Endothelial cell of umbilical vein (primary cell): ENCODE measurements around the gene SPIRE2. TPM values are rescaled to one million over a fixed set of nuclear protein-coding genes. Genes with fewer than 3 reads are reported as not detected.

Source experiments
- BruUV-seq: library from RNA; stranded (reverse); fragments of 400-500 nt; replicated peaks from 2 replicates; lab custom pipeline; 2021; lab: Mats Ljungman, UMichigan
- CTCF ChIA-PET: fragments of 300-600, 350-600 bp; sonication (Branson Sonifier 250); formaldehyde crosslinking; loops from one replicate; lab custom pipeline; 2021; ENCODE audit warnings: antibody characterized with exemption, inconsistent platforms; lab: Charles Lee
- POLR2A ChIA-PET: fragments of 300-600, 350-600 bp; sonication (Branson Sonifier 250); formaldehyde crosslinking; loops from one replicate; lab custom pipeline; 2021; ENCODE audit warnings: antibody characterized with exemption, inconsistent platforms; lab: Charles Lee
- DNase-seq: peaks from one replicate; pipeline ENCODE4 v3.0.0-alpha.2; 2011; ENCODE audit warnings: low read depth, low spot score
- FAIRE-seq: peaks from 2 replicates; lab custom pipeline; 2011; peaks lifted over from hg19 to GRCh38; lab: Jason Lieb, UNC
- H2AFZ ChIP-seq: 2 replicates; pipeline ENCODE4 v1.6.0; 2012; ENCODE audit warnings: low read depth, low read length, control low read depth, inconsistent platforms
- H3K27ac ChIP-seq: 2 replicates; pipeline ENCODE4 v1.5.1; 2011; ENCODE audit warnings: low read depth, mild to moderate bottlenecking, control low read depth, low read length, moderate library complexity; ENCODE audit not compliant: insufficient read depth
- H3K27me3 ChIP-seq, 2 experiments: 2 replicates each; pipeline versions ENCODE4 v1.6.0 to v1.6.1; 2011; ENCODE audit warnings: low read length in 2 of 2, mixed read lengths in 1 of 2; ENCODE audit not compliant: control insufficient read depth in 2 of 2, insufficient read depth in 2 of 2
- H3K36me3 ChIP-seq, 2 experiments: 2 replicates in 1 of 2; 3 replicates in 1 of 2; pipeline ENCODE4 v1.5.1; 2011; ENCODE audit warnings: low read length in 2 of 2, mild to moderate bottlenecking in 1 of 2, moderate library complexity in 1 of 2; ENCODE audit not compliant: control insufficient read depth in 2 of 2, insufficient read depth in 2 of 2; ENCODE audit errors: extremely low read depth in 1 of 2
- H3K4me1 ChIP-seq: 3 replicates; pipeline ENCODE4 v1.5.1; 2011; ENCODE audit warnings: mild to moderate bottlenecking, low read length; ENCODE audit not compliant: control insufficient read depth, insufficient read depth; ENCODE audit errors: extremely low read depth
- H3K4me2 ChIP-seq: 2 replicates; pipeline ENCODE4 v1.6.1; 2011; ENCODE audit warnings: low read length, control low read depth, mixed read lengths; ENCODE audit not compliant: insufficient read depth
- H3K4me3 ChIP-seq, 3 experiments: fragments of 200-600 bp in 1 of 3; sonication (generic), shearing (Covaris generic) in 1 of 3; replicated peaks in 1 of 3; 2 replicates each; pipeline ENCODE4 v1.5.1; 2011 to 2016; ENCODE audit warnings: control low read depth in 3 of 3, low read length in 3 of 3, mild to moderate bottlenecking in 2 of 3, inconsistent platforms in 1 of 3, low read depth in 1 of 3, moderate library complexity in 1 of 3; ENCODE audit not compliant: insufficient read depth in 1 of 3
- H3K79me2 ChIP-seq: 2 replicates; pipeline ENCODE4 v1.6.0; 2012; ENCODE audit warnings: low read length, inconsistent platforms; ENCODE audit not compliant: control insufficient read depth, insufficient read depth
- H3K9ac ChIP-seq: replicated peaks from 2 replicates; pipeline ENCODE3; 2011; ENCODE audit warnings: low read length, control low read depth; ENCODE audit not compliant: insufficient read depth; ENCODE audit errors: extremely low read depth
- H3K9me1 ChIP-seq: replicated peaks from 3 replicates; pipeline ENCODE4 v1.6.0; 2011; ENCODE audit warnings: mild to moderate bottlenecking, low read length; ENCODE audit not compliant: control insufficient read depth, insufficient read depth; ENCODE audit errors: extremely low read depth
- H3K9me3 ChIP-seq: replicated peaks from 2 replicates; pipeline ENCODE4 v1.5.1; 2012; ENCODE audit warnings: low read length, inconsistent platforms; ENCODE audit not compliant: control insufficient read depth, insufficient read depth
- H4K20me1 ChIP-seq: replicated peaks from 2 replicates; pipeline ENCODE3; 2011; ENCODE audit warnings: mild to moderate bottlenecking, low read length; ENCODE audit not compliant: control insufficient read depth, insufficient read depth; ENCODE audit errors: extremely low read depth
- EZH2 ChIP-seq: IDR thresholded peaks from 2 replicates; pipeline ENCODE4 v1.6.1; 2012; ENCODE audit warnings: borderline replicate concordance, low read depth, mild to moderate bottlenecking, moderate library complexity, low read length, inconsistent platforms; ENCODE audit not compliant: severe bottlenecking
- FOS ChIP-seq: IDR thresholded peaks from 2 replicates; pipeline ENCODE4 v1.6.1; 2011; ENCODE audit warnings: mild to moderate bottlenecking, low read length, moderate library complexity, borderline replicate concordance; ENCODE audit not compliant: insufficient read depth
- GATA2 ChIP-seq: IDR thresholded peaks from 2 replicates; pipeline ENCODE4 v1.7.0; 2011; ENCODE audit warnings: low read depth, mild to moderate bottlenecking, moderate library complexity, mixed read lengths, low read length; ENCODE audit not compliant: insufficient read length, insufficient read depth
- JUN ChIP-seq: IDR thresholded peaks from 2 replicates; pipeline ENCODE4 v1.6.1; 2011; ENCODE audit warnings: borderline replicate concordance, low read depth; ENCODE audit not compliant: insufficient read length, insufficient read depth
- MYC ChIP-seq: IDR thresholded peaks from one replicate; pipeline ENCODE4 v1.6.1; 2011; ENCODE audit warnings: mild to moderate bottlenecking, low read depth, low read length
- POLR2A ChIP-seq: IDR thresholded peaks from 2 replicates; pipeline ENCODE4 v1.6.1; 2012; ENCODE audit warnings: low read depth, mild to moderate bottlenecking, control low read depth, low read length
- POLR2AphosphoS5 ChIP-seq: IDR thresholded peaks from 2 replicates; pipeline ENCODE4 v1.6.1; 2012; ENCODE audit warnings: low read depth, mild to moderate bottlenecking, control low read depth, low read length, moderate library complexity; ENCODE audit not compliant: insufficient read depth
- dilution Hi-C: fragments of 300-500 bp; cut with MboI; formaldehyde crosslinking; loops from one replicate; pipeline ENCODE4 v1.15.0; 2019; ENCODE audit warnings: low sequenced_read_pairs; ENCODE audit not compliant: extremely low pct_ligation_motif_present
- intact Hi-C: fragments of 100-400 bp; cut with micrococcal nuclease; formaldehyde crosslinking; loops from one replicate; pipeline ENCODE4 v1.10.0; 2022
- polyA plus RNA-seq, 4 experiments: library from polyadenylated mRNA; depleted of rRNA in 3 of 4; stranded (reverse) in 3 of 4; unstranded in 1 of 4; fragments of >200 nt; gene quantifications; 2 replicates each; pipeline versions ENCODE4 v1.2.1 to v1.2.3, GENCODE V29; 2011 to 2012; ENCODE audit warnings: missing spikeins in 1 of 4
- total RNA-seq: library from RNA; stranded (reverse); gene quantifications from 2 replicates; pipeline ENCODE4 v1.2.3, GENCODE V29; 2021
- TF ChIP-seq, protein P1 (sequence below), 2 donors: IDR thresholded peaks; 1 replicate in 1 of 2; 2 replicates in 1 of 2; pipeline ENCODE4 v1.5.1; 2011; ENCODE audit warnings: low read length in 2 of 2, mild to moderate bottlenecking in 2 of 2, moderate library complexity in 2 of 2, control low read depth in 1 of 2, inconsistent platforms in 1 of 2, low read depth in 1 of 2; ENCODE audit not compliant: insufficient read depth in 1 of 2; ENCODE audit errors: extremely low read depth in 1 of 2
- TF ChIP-seq, protein P2 (sequence below): IDR thresholded peaks from 2 replicates; pipeline ENCODE4 v1.6.1; 2011; ENCODE audit not compliant: insufficient read depth, insufficient read length

SPIRE2 gene
- total and polyA plus RNA-seq, 2 donors (not counting 3 experiments of a cell fraction or from before 2014, with no cell fraction given), result 1.2 to 3.1 TPM

DNA sequence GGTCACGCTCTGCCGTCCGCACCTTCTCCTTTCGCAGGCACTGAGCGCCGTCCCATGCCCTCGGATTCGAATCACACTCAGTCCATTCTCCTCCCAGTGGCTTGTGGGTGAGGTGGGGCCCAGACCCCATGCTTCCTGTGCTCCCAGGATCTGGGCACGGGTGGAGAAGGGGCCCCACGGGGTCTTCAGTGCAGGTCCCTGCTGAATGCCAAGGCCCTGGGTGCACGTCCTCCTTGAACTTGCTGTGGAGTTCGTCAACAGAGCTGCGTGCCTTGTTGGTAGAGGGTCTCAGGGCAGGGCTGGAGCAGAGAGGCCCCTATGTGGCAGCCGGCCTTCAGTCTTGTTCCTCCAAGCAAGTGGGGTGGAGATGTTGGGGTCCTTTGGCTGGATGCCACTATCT is 83.1 kb downstream of the SPIRE2 start:
- no peaks in the 10 kb centered on the region for H3K9me3 ChIP-seq
- DNase-seq, result no peak
- no peaks in the 10 kb centered on the region for H4K20me1 ChIP-seq
- H3K27ac ChIP-seq, result no peak overlapping the region
- no TSS peak for BruUV-seq
- POLR2A ChIA-PET, result no interaction called here
- no peaks in the 10 kb centered on the region for H3K27me3 ChIP-seq
- peaks cover 3% of the 10 kb centered on the region for H3K4me1 ChIP-seq
- H2AFZ ChIP-seq, result no peak overlapping the region
- H3K4me2 ChIP-seq, result no peak overlapping the region
- no peak for FAIRE-seq
- H3K79me2 ChIP-seq, result no peaks in the 10 kb centered on the region
- dilution Hi-C loops, result no loop called here
- H3K4me3 ChIP-seq, result no peak overlapping the region
- no peaks in the 10 kb centered on the region for H3K9me1 ChIP-seq
- CTCF ChIA-PET, result interaction anchor here (1.7 kb wide), 1 partner anchor 12 kb away, joined by 11 read pairs; no protein-coding TSS in a partner anchor
- intact Hi-C loops, result no loop called here
- peaks cover 6 to 29% of the 10 kb centered on the region in 2 experiments for H3K36me3 ChIP-seq
- TF ChIP-seq, protein P1, sequence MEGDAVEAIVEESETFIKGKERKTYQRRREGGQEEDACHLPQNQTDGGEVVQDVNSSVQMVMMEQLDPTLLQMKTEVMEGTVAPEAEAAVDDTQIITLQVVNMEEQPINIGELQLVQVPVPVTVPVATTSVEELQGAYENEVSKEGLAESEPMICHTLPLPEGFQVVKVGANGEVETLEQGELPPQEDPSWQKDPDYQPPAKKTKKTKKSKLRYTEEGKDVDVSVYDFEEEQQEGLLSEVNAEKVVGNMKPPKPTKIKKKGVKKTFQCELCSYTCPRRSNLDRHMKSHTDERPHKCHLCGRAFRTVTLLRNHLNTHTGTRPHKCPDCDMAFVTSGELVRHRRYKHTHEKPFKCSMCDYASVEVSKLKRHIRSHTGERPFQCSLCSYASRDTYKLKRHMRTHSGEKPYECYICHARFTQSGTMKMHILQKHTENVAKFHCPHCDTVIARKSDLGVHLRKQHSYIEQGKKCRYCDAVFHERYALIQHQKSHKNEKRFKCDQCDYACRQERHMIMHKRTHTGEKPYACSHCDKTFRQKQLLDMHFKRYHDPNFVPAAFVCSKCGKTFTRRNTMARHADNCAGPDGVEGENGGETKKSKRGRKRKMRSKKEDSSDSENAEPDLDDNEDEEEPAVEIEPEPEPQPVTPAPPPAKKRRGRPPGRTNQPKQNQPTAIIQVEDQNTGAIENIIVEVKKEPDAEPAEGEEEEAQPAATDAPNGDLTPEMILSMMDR (IDR thresholded peaks at IDR 0.05; ENCODE audit: extremely low read depth in 1 of 2, insufficient read depth in 1 of 2, low read depth in 1 of 2, low read length in 2 of 2), result no peak
- TF ChIP-seq JUN, result no peak
- TF ChIP-seq GATA2, result no peak
- no peak for TF ChIP-seq POLR2AphosphoS5
- no peak for TF ChIP-seq MYC
- no peak for TF ChIP-seq FOS
- no peak for TF ChIP-seq POLR2A
- TF ChIP-seq EZH2, result no peak
- TF ChIP-seq, protein P2, sequence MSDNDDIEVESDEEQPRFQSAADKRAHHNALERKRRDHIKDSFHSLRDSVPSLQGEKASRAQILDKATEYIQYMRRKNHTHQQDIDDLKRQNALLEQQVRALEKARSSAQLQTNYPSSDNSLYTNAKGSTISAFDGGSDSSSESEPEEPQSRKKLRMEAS, result no peak
- H3K9ac ChIP-seq, result no peak overlapping the region
